Urothelium cell line (cell line): Measurements from ENCODE around the gene KIDINS220.
"Not testable (repeated sequence)": the region's sequence is repeated elsewhere in the genome, so short reads cannot be mapped to it uniquely, and the experiment has no call there.

Experiments used
- DNase-seq: peaks from one replicate; pipeline ENCODE4 v3.0.0; 2011; ENCODE audit warnings: low spot score, mixed read lengths
- FAIRE-seq: peaks from 2 replicates; lab custom pipeline; 2011; peaks lifted over from hg19 to GRCh38; lab: Jason Lieb, UNC

KIDINS220 gene

DNA sequence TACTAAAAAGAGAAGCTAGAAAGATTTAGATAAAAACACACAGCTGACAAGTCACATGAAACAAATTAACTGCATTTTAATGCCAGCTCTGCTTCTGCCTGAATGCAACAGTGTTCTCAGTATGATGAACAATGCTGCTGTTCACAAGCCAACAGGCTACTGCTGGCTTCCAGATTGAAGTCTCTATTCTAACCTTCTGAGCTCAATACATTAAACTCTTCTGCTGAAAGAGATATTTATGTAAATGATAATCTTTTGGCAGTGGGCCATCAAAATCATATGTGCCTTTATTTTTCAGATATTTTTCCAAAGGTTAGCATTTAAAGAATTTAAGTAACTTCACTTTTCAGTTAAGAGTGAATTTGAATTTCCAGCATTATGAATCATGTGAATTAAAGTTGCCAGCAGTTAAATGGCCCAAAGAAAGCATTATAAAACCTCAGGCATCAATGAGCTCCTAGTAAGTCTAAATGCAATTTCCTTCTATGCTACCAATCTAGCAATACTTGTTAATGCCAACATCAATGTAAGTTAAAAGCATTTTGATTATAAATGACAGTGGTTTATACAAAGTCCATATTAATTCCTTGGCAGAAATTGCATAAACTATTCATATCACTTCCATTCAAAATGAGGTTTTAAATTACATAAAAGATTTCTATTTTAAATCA, 83.2 kb downstream of the KIDINS220 start:
- no peak for FAIRE-seq
- no peak for DNase-seq

DNA sequence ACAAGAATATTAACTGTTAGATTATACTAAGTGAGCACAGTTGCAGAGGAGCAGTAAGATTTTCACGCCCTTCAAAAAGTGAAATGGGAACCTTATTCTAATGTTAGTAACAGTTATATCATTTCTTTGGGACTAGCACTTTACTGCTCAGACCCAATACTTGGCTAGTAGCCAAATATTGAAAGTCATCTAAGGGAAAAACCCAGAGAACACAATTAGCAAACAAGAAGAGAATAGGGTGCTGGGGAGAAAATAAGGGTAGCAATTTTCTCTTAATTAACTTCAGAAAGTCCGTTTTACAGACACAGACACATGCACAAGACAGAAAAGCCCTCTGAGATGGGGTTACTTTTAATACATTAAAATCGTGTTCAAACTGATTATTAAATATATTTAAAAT, 83.8 kb downstream of the KIDINS220 start:
- DNase-seq (no peak), FAIRE-seq (no peak)

GRCh38 chr2:8752385-8752784, 85.0 kb downstream of the KIDINS220 start:
- DNase-seq = no peak
- FAIRE-seq = no peak

DNA sequence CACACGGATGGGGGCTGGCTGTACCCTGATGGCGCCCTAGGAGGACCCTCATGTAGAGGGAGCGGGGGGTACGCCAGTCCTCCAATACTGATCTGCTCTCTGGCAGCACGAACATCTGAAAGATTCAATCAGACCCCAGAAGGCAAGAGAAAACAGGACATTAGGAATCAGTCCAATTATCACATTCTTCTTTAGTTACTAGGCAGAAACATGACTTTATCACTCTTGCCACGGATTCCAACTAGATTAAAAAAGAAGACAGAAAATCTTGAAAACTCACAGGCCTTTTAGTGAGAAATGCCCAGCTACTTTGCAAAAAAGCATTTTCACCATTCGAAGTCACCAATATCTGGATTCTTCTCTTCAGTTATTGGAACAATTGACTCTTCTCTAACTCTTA, 87.2 kb downstream of the KIDINS220 start:
- no peak for DNase-seq

DNA sequence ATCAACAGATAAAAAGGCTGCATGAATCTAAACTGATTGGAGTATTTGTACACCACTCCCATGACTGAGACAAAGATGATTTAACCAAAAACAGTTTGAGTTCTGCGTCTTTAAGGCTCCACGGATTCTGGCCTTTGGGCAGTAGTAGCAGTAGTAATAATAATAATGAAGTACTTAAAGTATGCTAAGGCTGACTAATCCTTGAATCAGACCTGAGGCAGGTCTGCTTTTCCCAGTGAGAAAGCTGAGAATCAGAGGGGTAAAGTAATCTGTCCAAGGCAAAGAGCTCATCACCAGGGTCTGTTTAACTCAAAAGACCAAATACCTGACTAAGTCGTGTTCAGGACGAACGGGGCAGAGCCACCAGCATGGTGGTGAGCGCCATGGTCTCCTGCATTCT, 94.2 kb downstream of the KIDINS220 start:
- FAIRE-seq = no peak
- DNase-seq = no peak

More for the DNA sequence above, 87.2 kb downstream of the KIDINS220 start:
- FAIRE-seq = no peak

- DNase-seq (no peak), FAIRE-seq (no peak)
Measured at GRCh38 chr2:8740136-8740535, 97.3 kb downstream of the KIDINS220 start.

DNA sequence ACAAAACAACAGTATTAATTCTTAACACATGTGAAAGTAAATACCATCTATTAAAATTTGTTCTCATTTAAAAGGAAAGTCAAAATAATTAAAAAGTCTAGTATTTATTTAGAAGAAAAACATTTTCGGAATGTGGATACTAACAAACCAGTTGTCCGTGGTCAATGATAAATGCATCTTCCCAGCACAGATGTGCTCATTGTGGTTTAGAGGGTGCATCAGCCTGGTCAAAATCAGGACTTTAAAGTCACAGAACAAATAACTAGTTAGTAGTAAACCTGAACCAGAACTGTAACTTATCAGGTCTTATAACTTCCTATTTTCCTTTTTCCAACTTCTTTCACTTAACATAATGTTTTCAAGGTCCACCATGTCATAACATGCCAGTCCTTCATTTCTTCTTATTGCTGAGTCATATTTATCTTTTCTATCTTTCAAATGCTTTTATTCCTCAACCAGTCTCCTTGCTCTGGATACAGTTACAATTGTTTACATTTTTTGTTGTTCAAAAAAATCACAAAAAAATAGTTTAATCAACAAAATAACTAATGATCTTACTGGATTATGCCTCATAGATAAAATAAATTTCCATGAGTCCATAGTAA, 99.7 kb downstream of the KIDINS220 start:
- FAIRE-seq (no peak), DNase-seq (no peak)

DNA sequence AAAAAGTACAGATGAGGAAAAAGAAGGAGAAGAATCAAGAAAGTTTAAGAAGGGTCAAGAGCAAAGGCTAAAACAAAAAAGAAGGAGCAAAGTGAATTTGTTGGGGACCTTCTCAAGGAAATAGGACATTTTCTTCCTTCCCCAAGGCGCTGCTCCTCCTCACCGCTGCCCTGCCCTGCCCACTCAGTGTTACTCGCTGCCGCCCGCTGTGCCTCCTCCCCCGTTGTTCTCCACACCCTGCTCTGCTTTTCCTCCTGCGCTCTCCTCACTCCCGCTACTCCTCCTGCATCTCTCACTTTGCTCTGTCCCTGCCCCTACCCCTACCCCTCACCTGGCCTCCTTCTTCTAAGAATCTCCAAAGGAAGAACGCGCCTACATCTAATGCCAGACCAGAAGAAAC, 104.8 kb downstream of the KIDINS220 start:
- DNase-seq (no peak), FAIRE-seq (no peak)

- no peak for DNase-seq
- FAIRE-seq = no peak
Measured at GRCh38 chr2:8729939-8730338, 107.5 kb downstream of the KIDINS220 start.

DNA sequence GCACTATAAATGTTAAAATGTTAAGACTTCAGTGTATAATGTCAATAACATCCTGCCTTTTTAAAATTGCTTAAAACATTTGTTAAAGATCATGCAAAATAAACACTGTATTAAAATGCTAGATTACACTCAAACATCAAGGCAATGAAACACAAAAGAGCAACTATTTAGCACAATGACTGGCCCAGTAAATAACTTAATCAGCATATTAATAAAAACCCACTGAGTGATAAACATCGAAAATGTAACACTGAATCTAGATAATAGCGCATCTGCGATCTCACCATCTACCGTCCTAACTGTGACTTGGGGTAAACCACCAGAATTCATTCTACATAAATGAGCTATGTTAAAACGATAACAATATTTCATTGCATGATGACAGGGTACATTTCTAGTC, 108.3 kb downstream of the KIDINS220 start:
- FAIRE-seq = not testable (repeated sequence)

DNA sequence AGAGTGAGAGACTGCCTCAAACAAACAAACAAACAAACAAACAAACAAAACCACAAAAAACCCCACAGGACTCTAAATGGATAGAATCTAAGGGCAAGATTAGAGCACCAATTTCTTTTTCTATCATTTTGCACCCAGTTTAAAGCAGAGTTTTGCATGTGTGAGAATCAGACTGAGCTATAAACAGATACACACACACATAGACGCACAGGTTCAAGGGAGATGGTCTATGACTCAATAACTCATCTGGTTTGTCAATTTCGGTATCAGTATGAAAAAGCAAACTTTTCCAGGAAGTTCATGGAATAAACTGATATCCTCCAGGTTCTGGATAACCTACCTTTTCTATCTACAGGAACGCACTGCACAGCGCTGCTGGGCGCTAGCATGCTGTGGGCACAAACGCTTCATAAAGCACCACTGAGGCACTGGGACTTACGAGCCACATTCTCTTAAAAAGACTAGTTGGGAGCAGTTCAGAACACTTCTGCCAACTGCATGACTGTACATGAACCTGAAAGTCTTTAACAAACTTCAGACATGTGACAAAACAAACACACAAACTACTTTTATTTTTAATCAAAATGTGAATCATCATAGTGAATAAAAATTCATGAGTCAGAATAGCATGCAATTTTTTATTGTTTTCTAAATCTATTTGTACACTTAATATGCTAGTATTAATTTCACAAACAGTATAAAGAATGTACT, 109.0 kb downstream of the KIDINS220 start:
- DNase-seq (no peak), FAIRE-seq (no peak)

More for the DNA sequence above, 108.3 kb downstream of the KIDINS220 start:
- not testable (repeated sequence) for DNase-seq

DNA sequence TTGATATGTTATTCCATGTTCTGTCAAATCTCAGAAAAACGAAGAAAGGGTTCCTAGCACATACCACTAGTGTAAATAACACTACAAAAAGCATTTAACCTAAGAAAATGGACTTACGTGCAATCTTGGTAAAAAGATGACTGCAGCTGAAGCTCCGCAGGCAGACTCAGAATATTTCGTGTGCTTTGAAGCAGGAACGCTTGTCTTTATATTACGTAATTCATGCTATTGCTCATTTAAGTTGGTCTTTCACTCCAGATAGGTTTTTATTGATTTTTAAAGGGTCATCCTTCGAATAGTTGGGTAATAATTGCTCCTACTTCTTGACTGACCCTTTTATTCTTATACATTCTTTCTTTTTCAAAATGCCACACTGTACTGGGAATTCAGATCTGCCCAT, 111.6 kb downstream of the KIDINS220 start:
- DNase-seq = no peak
- no peak for FAIRE-seq

DNA sequence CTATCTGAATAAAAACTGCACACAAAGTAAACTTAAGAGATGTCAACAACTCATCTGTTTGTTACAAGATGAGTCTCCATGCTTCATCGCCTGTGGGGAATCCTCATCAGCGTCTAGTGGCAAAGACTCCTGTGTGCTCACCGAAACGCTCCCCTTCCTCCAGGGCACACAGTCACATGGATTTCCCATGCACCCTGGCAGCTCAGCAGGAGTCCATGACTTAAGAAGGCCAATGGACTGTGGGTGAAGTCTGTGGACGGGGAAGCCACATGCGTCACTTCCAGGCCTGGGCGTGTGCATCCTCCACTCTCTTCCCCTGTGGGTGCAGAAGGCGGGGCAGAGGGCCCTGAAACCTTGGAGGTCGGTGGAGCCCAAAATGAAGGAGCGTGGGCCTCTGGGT, 114.4 kb downstream of the KIDINS220 start:
- FAIRE-seq (no peak), DNase-seq (no peak)

DNA sequence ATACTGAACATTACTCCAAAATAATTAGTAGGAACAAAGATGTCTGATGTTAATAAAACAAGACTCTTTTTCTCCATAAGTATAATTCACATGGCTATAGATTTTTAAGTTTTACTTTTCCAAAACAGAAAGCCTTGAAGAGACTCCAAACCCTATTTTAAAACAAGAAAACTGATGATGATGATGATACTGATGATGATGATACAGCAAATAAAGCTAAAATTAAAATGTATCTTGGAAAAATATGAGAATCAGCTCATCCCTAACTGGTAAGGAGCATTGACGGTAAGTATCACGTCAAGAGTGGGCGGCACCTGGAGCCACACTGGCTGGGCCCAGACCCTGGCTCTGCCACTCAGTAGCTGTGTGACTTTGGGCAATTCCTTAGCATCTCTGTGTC, 116.0 kb downstream of the KIDINS220 start:
- FAIRE-seq = no peak
- no peak for DNase-seq

DNA sequence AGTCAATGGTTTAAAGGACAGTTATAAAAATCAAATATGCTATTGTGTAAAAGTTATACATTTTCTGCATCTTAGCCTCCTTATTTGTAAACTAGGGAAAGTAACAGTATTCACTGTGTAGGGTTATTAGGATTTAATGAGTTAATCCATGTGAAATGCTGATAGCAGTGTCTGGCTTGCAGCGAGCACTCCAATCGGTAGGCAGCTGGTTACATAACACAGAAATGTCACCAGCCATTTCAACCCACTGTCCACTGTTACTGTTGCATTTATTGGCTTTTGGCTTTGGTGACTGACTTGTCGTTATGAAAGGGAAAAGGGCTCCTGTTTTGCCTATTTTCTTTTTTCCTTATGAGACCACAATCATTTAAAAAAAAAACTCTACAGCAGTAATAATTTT, 116.7 kb downstream of the KIDINS220 start:
- no peak for DNase-seq
- FAIRE-seq = no peak

DNA sequence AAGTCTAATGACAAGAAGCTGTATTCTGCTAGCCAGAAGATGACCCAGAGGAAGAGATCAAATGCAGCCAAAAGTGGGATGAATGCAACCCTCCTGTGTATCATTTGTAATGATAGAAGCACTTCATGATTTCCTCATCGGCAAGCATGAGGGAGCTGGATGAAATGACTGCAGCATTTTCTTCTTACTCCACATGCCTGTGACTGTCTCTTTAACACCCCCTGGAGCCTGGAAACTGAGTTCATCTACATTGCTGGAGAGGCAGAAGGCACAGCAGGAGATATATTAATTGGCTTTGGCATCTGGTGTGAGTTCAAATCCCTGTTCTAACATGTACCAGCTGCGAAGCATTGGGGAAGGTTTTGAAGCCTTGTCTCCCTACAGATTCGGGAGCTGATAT, 117.9 kb downstream of the KIDINS220 start:
- no peak for DNase-seq
- FAIRE-seq = no peak

DNA sequence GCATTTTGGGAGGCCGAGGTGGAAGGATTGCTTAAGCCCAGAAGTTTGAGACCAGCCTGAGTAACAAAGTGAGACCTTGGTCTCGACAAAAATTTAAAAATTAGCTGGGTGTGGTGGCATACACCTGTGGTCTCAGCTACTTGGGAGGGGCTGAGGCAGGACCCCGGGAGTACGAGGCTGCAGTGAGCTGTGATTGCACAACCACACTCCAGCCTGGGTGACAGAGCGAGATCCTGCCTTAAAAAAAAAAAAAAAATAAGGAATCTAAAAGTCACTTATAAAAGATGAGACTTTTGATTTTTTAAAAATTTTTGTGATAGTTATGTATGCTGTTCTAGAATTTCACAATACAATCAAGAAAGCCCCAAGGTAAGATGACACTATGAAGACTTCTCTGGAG, 122.4 kb downstream of the KIDINS220 start:
- no peak for FAIRE-seq
- DNase-seq = no peak

DNA sequence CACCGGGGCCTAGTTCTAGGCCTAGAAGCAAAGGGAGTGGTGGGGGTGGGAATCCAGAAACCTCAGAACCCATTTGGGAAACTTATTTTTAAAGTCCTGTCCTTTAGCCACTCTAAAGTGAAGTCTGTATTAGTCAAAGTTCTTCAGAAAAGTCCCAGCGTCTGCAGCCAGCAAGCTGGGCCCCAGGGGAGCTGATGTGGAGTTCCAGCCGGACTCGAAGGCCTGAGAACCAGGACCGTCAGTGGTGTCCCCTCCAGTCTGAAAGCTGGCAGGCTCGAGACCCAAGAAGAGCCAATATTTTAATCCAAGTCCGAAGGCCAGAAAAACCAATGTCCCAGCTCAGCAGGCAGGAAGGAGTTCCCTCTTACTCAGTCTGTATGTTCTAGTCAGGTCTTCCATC, 123.1 kb downstream of the KIDINS220 start:
- no peak for FAIRE-seq

GRCh38 chr2:8710951-8711350, 126.5 kb downstream of the KIDINS220 start:
- FAIRE-seq (no peak), DNase-seq (no peak)

More for the DNA sequence above, 123.1 kb downstream of the KIDINS220 start:
- DNase-seq = no peak

DNA sequence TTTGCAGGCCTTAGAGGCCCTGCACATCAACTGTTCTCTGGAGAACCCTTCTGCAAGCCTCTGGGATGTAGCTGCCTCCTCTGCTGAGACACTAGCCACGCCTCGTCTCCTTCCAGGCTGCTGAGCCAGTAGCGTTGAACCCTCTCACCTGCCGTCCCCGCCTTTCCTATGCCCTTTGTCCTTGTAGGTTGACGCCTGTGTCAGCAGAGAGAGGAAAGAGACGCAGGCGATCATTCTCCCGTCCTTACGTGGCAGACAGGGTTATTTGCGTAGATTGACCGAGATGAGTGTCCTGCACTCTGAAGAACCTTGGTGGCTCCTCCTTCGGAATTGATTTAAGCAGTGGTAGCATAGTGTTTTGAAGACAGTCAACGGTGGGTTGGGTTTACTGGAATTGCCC, 127.8 kb downstream of the KIDINS220 start:
- DNase-seq (no peak), FAIRE-seq (no peak)

GRCh38 chr2:8704906-8705305, 132.5 kb downstream of the KIDINS220 start:
- DNase-seq (no peak), FAIRE-seq (no peak)
